HepG2 (cell line): ENCODE results near the gene AKAP7. TPM values are rescaled to one million over a fixed set of nuclear protein-coding genes. Genes with fewer than 3 reads are reported as not detected.

ENCODE experiments used
- ATAC-seq: fragments of 200-7000 bp; cut with Tn5 transposase; 3 replicates; pipeline ENCODE4 v1.9.1; 2020; ENCODE audit warnings: mild to moderate bottlenecking, moderate library complexity
- BruUV-seq: library from RNA; stranded (reverse); fragments of 400-500 nt; replicated peaks from 2 replicates; lab custom pipeline; 2021; lab: Mats Ljungman, UMichigan
- CTCF ChIA-PET: fragments of 300-600 bp; formaldehyde crosslinking; extraction: SDS; loops from one replicate; lab custom pipeline; 2021; ENCODE audit warnings: low total read pairs, inconsistent platforms, low intra/inter-chr PET ratio; lab: Yijun Ruan, JAX
- POLR2A ChIA-PET: fragments of 350-600 bp; sonication (Branson Sonifier 250); formaldehyde crosslinking; loops from one replicate; lab custom pipeline; 2020; ENCODE audit warnings: antibody characterized with exemption, inconsistent platforms; lab: Yijun Ruan, JAX
- DNase-seq: peaks from one replicate; pipeline ENCODE4 v3.0.0-alpha.2; 2015; ENCODE audit warnings: low spot score
- FAIRE-seq: peaks from 3 replicates; lab custom pipeline; 2011; peaks lifted over from hg19 to GRCh38; lab: Jason Lieb, UNC
- H2AFZ ChIP-seq: one replicate; pipeline ENCODE4 v1.6.1; 2011; ENCODE audit warnings: low read length, inconsistent platforms
- H3K27ac ChIP-seq: fragments of 300-600 bp; 3 replicates; pipeline ENCODE4 v1.8.0; 2011; ENCODE audit warnings: mixed run types, mild to moderate bottlenecking, mixed read lengths, low read length, inconsistent platforms; ENCODE audit not compliant: insufficient read depth; ENCODE audit errors: extremely low read length
- H3K27me3 ChIP-seq, 2 experiments: fragments of 200-600 bp in 1 of 2; 2 replicates in 1 of 2; 3 replicates in 1 of 2; pipeline versions ENCODE4 v1.6.0 to v1.8.0; 2011; ENCODE audit warnings: low read length in 2 of 2, mild to moderate bottlenecking in 2 of 2, moderate library complexity in 2 of 2, inconsistent platforms in 1 of 2; ENCODE audit not compliant: insufficient read depth in 2 of 2, control insufficient read depth in 1 of 2
- H3K36me3 ChIP-seq, 2 experiments: fragments of 200-600 bp in 1 of 2; replicated peaks in 1 of 2; 2 replicates in 1 of 2; 3 replicates in 1 of 2; pipeline versions ENCODE4 v1.5.1 to v1.8.0; 2011; ENCODE audit warnings: low read length in 2 of 2, inconsistent platforms in 1 of 2; ENCODE audit not compliant: insufficient read depth in 2 of 2, control insufficient read depth in 1 of 2
- H3K4me1 ChIP-seq: 2 replicates; pipeline ENCODE4 v1.5.1; 2012; ENCODE audit warnings: low read length, inconsistent platforms; ENCODE audit not compliant: insufficient read depth
- H3K4me2 ChIP-seq: 2 replicates; pipeline ENCODE4 v1.6.0; 2011; ENCODE audit warnings: low read depth, low read length, inconsistent platforms
- H3K4me3 ChIP-seq, 3 experiments: fragments of 200-600 bp in 1 of 3; sonication (generic), shearing (Covaris generic) in 1 of 3; replicated peaks in 1 of 3; 2 replicates each; pipeline ENCODE4 v1.5.1; 2011 to 2016; ENCODE audit warnings: low read length in 3 of 3, inconsistent platforms in 2 of 3, low read depth in 2 of 3, mild to moderate bottlenecking in 2 of 3, control low read depth in 1 of 3, mixed read lengths in 1 of 3; ENCODE audit not compliant: insufficient read depth in 1 of 3
- H3K79me2 ChIP-seq: one replicate; pipeline ENCODE4 v1.6.1; 2011; ENCODE audit warnings: low read length, inconsistent platforms; ENCODE audit not compliant: insufficient read depth
- H3K9ac ChIP-seq: 2 replicates; pipeline ENCODE4 v1.6.0; 2011; ENCODE audit warnings: mild to moderate bottlenecking, low read depth, low read length, inconsistent platforms; ENCODE audit not compliant: insufficient read depth
- H3K9me3 ChIP-seq: 2 replicates; pipeline ENCODE4 v1.5.1; 2012; ENCODE audit warnings: mild to moderate bottlenecking, low read length
- H4K20me1 ChIP-seq: 2 replicates; pipeline ENCODE4 v1.6.0; 2011; ENCODE audit warnings: inconsistent platforms, mild to moderate bottlenecking, low read length, moderate library complexity; ENCODE audit not compliant: insufficient read depth
- EP300 ChIP-seq, 3 experiments: sonication (generic) in 1 of 3; formaldehyde crosslinking in 1 of 3; IDR thresholded peaks; 2 replicates each; pipeline versions ENCODE4 v1.5.1 to v1.6.1; 2011 to 2020; ENCODE audit warnings: low read depth in 2 of 3, low read length in 2 of 3, borderline replicate concordance in 1 of 3, improper control_type of control experiment in 1 of 3, mild to moderate bottlenecking in 1 of 3, missing genetic modification reagents in 1 of 3, moderate library complexity in 1 of 3
- EZH2 ChIP-seq: conservative IDR thresholded peaks from 2 replicates; pipeline ENCODE4 v1.6.1; 2012; ENCODE audit warnings: mild to moderate bottlenecking, low read depth, low read length, moderate library complexity
- HNRNPL ChIP-seq: fragments of 200-400 bp; formaldehyde crosslinking; IDR thresholded peaks from 2 replicates; pipeline ENCODE4 v1.6.1; 2017; ENCODE audit warnings: mild to moderate bottlenecking, low read depth, low read length
- IKZF4 ChIP-seq: sonication (generic); formaldehyde crosslinking; IDR thresholded peaks from 2 replicates; pipeline ENCODE4 v1.5.1; 2020; ENCODE audit warnings: borderline replicate concordance, mild to moderate bottlenecking, low read depth, missing genetic modification reagents; ENCODE audit errors: not compliant biosample characterization
- KMT2A ChIP-seq: sonication (generic); formaldehyde crosslinking; IDR thresholded peaks from 2 replicates; pipeline ENCODE4 v1.4.0; 2020; ENCODE audit warnings: missing genetic modification reagents
- MED13 ChIP-seq: sonication (generic); formaldehyde crosslinking; IDR thresholded peaks from 2 replicates; pipeline ENCODE4 v1.5.0; 2020; ENCODE audit warnings: missing genetic modification reagents
- MIER3 ChIP-seq: IDR thresholded peaks from 2 replicates; pipeline ENCODE4 v1.6.1; 2016; ENCODE audit warnings: missing compliant biosample characterization, borderline replicate concordance
- NFRKB ChIP-seq: fragments of 450-650 bp; IDR thresholded peaks from 2 replicates; pipeline ENCODE4 v1.6.1; 2017
- TP53 ChIP-seq: sonication (generic); formaldehyde crosslinking; conservative IDR thresholded peaks from 2 replicates; pipeline ENCODE4 v1.4.0; 2020; ENCODE audit warnings: missing genetic modification reagents
- ZFX ChIP-seq: sonication (generic); formaldehyde crosslinking; IDR thresholded peaks from 2 replicates; pipeline ENCODE4 v1.4.0; 2020; ENCODE audit warnings: mild to moderate bottlenecking, low read depth, missing genetic modification reagents, moderate library complexity
- ZNF607 ChIP-seq: sonication (generic); formaldehyde crosslinking; IDR thresholded peaks from 2 replicates; pipeline ENCODE4 v1.5.1; 2020; ENCODE audit warnings: missing genetic modification reagents, mild to moderate bottlenecking, borderline replicate concordance
- ZNF792 ChIP-seq: IDR thresholded peaks from 2 replicates; pipeline ENCODE4 v1.6.1; 2016
- ZNF879 ChIP-seq: sonication (generic); formaldehyde crosslinking; IDR thresholded peaks from 2 replicates; pipeline ENCODE4 v1.8.1; 2023; ENCODE audit warnings: missing genetic modification reagents
- WGBS: methylation state at CpG from one replicate; pipeline ENCODE4 v1.1.6; 2017; ENCODE audit warnings: low lambda C conversion rate; 5-methylcytosine and 5-hydroxymethylcytosine counted together
- in situ Hi-C: cut with HindIII; loops from 2 replicates; pipeline ENCODE4 v1.10.0; 2017; ENCODE audit warnings: low pct_unique_long_range_greater_than_20kb; ENCODE audit not compliant: extremely low pct_ligation_motif_present
- intact Hi-C: fragments of 100-400 bp; cut with micrococcal nuclease; formaldehyde crosslinking; loops from one replicate; pipeline ENCODE4 v1.10.0; 2022; ENCODE audit not compliant: unreplicated experiment
- polyA plus RNA-seq, 8 experiments: library from polyadenylated mRNA; depleted of rRNA in 3 of 8; stranded (reverse) in 7 of 8; unstranded in 1 of 8; fragments of >200 nt; fragmentation: Illumina TruSeq in 4 of 8; extraction: Trizol in 4 of 8; gene quantifications; 2 replicates each; pipeline versions ENCODE4 v1.2.1 to v1.2.3, GENCODE V29; 2011 to 2016; ENCODE audit warnings: low read depth in 4 of 8, missing spikeins in 1 of 8, mixed read lengths in 1 of 8; ENCODE audit not compliant: insufficient read depth in 1 of 8
- total RNA-seq, 5 experiments: library from RNA; depleted of rRNA; stranded (reverse); fragments of >200 nt; fragmentation: Illumina TruSeq; extraction: Trizol; gene quantifications; 2 replicates each; pipeline ENCODE4 v1.2.3, GENCODE V29; 2016; ENCODE audit warnings: low read depth in 1 of 5
- TF ChIP-seq, protein P1 (sequence below): IDR thresholded peaks from 2 replicates; pipeline ENCODE4 v1.6.1; 2016
- TF ChIP-seq, protein P2 (sequence below): sonication (generic); formaldehyde crosslinking; IDR thresholded peaks from 2 replicates; pipeline ENCODE4 v1.8.0; 2022; ENCODE audit warnings: mild to moderate bottlenecking, missing genetic modification reagents, moderate library complexity
- TF ChIP-seq, protein P3 (sequence below): sonication (generic); formaldehyde crosslinking; IDR thresholded peaks from 2 replicates; pipeline ENCODE4 v1.4.0; 2020; ENCODE audit warnings: missing genetic modification reagents

The AKAP7 gene
- total and polyA plus RNA-seq, 2 of the 13 experiments (the other 11 are each of a cell fraction or from before 2014, with no cell fraction given) = 3.6 to 11.7 TPM

DNA sequence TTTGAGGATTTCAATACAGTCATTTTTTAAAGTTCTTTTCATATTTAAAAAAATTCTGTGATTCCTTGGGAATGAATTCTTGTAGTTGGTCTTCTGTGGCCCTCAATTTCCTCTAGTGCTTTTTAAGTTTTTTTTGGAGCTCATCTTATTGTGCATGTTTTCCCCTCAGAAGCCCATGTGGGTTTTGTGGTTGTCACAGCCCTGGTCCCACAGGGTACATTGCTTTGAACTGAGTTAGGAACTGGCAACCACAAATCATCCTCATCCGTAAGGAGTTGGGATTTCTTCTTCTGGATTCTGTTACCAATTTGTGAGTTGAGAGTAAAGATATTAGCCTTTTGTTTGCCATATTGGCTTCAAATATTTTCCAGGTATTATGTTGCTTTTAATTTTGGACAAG lies 89.9 kb downstream of the AKAP7 start:
- POLR2A ChIA-PET = no interaction called here
- intact Hi-C loops (no loop called here), in situ Hi-C loops (no loop called here)
- Histone ChIP-seq H3K9ac (no peak overlapping the region), H3K9me3 (no peaks in the 10 kb centered on the region), H2AFZ (no peak overlapping the region), H3K79me2 (no peaks in the 10 kb centered on the region), H3K4me3 (no peak overlapping the region), H3K27ac (no peak overlapping the region), H3K4me1 (no peaks in the 10 kb centered on the region), H3K27me3 (no peaks in the 10 kb centered on the region), H3K36me3 (no peaks in the 10 kb centered on the region), H4K20me1 (no peaks in the 10 kb centered on the region), H3K4me2 (no peak overlapping the region)
- BruUV-seq = no TSS peak
- no peak for FAIRE-seq
- WGBS = 96% methylated on average over 1 of the region's 1 CpG
- CTCF ChIA-PET = no interaction called here
- TF ChIP-seq ZNF607 (CRISPR knock-in tag) (no peak), HNRNPL (no peak), ZNF879 (CRISPR knock-in tag) (no peak), KMT2A (CRISPR knock-in tag) (no peak), MED13 (CRISPR knock-in tag) (no peak), NFRKB (no peak), EZH2 (no peak), TP53 (CRISPR knock-in tag) (no peak), IKZF4 (CRISPR knock-in tag) (no peak), EP300 (IDR thresholded peaks at IDR 0.05; ENCODE audit: low read depth in 2 of 2, low read length in 2 of 2) (no peak), EP300 (CRISPR knock-in tag; IDR thresholded peaks at IDR 0.05; ENCODE audit: borderline replicate concordance) (no peak), MIER3 (no peak), ZFX (CRISPR knock-in tag) (no peak), ZNF792 (CRISPR knock-in tag) (no peak)
- TF ChIP-seq, protein P1, sequence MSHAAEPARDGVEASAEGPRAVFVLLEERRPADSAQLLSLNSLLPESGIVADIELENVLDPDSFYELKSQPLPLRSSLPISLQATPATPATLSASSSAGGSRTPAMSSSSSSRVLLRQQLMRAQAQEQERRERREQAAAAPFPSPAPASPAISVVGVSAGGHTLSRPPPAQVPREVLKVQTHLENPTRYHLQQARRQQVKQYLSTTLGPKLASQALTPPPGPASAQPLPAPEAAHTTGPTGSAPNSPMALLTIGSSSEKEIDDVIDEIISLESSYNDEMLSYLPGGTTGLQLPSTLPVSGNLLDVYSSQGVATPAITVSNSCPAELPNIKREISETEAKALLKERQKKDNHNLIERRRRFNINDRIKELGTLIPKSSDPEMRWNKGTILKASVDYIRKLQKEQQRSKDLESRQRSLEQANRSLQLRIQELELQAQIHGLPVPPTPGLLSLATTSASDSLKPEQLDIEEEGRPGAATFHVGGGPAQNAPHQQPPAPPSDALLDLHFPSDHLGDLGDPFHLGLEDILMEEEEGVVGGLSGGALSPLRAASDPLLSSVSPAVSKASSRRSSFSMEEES = no peak
- TF ChIP-seq, protein P2, sequence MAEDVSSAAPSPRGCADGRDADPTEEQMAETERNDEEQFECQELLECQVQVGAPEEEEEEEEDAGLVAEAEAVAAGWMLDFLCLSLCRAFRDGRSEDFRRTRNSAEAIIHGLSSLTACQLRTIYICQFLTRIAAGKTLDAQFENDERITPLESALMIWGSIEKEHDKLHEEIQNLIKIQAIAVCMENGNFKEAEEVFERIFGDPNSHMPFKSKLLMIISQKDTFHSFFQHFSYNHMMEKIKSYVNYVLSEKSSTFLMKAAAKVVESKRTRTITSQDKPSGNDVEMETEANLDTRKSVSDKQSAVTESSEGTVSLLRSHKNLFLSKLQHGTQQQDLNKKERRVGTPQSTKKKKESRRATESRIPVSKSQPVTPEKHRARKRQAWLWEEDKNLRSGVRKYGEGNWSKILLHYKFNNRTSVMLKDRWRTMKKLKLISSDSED = no peak
- TF ChIP-seq, protein P3, sequence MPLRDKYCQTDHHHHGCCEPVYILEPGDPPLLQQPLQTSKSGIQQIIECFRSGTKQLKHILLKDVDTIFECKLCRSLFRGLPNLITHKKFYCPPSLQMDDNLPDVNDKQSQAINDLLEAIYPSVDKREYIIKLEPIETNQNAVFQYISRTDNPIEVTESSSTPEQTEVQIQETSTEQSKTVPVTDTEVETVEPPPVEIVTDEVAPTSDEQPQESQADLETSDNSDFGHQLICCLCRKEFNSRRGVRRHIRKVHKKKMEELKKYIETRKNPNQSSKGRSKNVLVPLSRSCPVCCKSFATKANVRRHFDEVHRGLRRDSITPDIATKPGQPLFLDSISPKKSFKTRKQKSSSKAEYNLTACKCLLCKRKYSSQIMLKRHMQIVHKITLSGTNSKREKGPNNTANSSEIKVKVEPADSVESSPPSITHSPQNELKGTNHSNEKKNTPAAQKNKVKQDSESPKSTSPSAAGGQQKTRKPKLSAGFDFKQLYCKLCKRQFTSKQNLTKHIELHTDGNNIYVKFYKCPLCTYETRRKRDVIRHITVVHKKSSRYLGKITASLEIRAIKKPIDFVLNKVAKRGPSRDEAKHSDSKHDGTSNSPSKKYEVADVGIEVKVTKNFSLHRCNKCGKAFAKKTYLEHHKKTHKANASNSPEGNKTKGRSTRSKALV = no peak
- no peak for ATAC-seq
- no peak for DNase-seq
